NCI-H510A (cell line): Measurements from ENCODE around the gene MX2.
"Not testable (repeated sequence)": the region's sequence is repeated elsewhere in the genome, so short reads cannot be mapped to it uniquely, and the experiment has no call there.

Experiments
- DNase-seq: peaks from one replicate; lab custom pipeline; 2025; lab: John Stamatoyannopoulos, UW

Gene MX2

GRCh38 chr21:41418393-41418792, 56.6 kb downstream of the MX2 start:
- DNase-seq, result no peak

- no peak for DNase-seq
Measured at GRCh38 chr21:41418956-41419680, 57.3 kb downstream of the MX2 start.

- DNase-seq, result peak; percentile 56
Measured at GRCh38 chr21:41419921-41420862, 58.4 kb downstream of the MX2 start.

- DNase-seq, result not testable (repeated sequence)
Measured at GRCh38 chr21:41420998-41421397, 59.2 kb downstream of the MX2 start.

- no peak for DNase-seq
Measured at GRCh38 chr21:41422546-41423304, 60.9 kb downstream of the MX2 start.

GRCh38 chr21:41423305-41423636, 61.4 kb downstream of the MX2 start:
- not testable (repeated sequence) for DNase-seq

- DNase-seq, result no peak
Measured at GRCh38 chr21:41425588-41425953, 63.7 kb downstream of the MX2 start.

- DNase-seq, result no peak
Measured at GRCh38 chr21:41425954-41426675, 64.3 kb downstream of the MX2 start, which contains the start of gene MX1. TSS of gene MX1 (plus strand) at chr21:41426239. CDS start at chr21:41432071, 5,832 bp downstream.

- no peak for DNase-seq
Measured at GRCh38 chr21:41426676-41427404, 65.0 kb downstream of the MX2 start.

GRCh38 chr21:41427556-41427955, 65.7 kb downstream of the MX2 start:
- no peak for DNase-seq

- DNase-seq, result no peak
Measured at GRCh38 chr21:41428311-41428710, 66.5 kb downstream of the MX2 start.

- DNase-seq, result no peak
Measured at GRCh38 chr21:41428847-41429246, 67.0 kb downstream of the MX2 start.

- DNase-seq, result no peak
Measured at GRCh38 chr21:41429305-41429704, 67.5 kb downstream of the MX2 start.

GRCh38 chr21:41429925-41430491, 68.2 kb downstream of the MX2 start:
- DNase-seq, result no peak

- DNase-seq, result no peak
Measured at GRCh38 chr21:41431788-41432548, 70.1 kb downstream of the MX2 start.

GRCh38 chr21:41432562-41433460, 71.0 kb downstream of the MX2 start:
- no peak for DNase-seq

- DNase-seq, result no peak
Measured at GRCh38 chr21:41433566-41433965, 71.7 kb downstream of the MX2 start.

GRCh38 chr21:41435706-41436105, 73.9 kb downstream of the MX2 start:
- no peak for DNase-seq

GRCh38 chr21:41437729-41438128, 75.9 kb downstream of the MX2 start:
- DNase-seq, result no peak
